Keratinocyte (primary cell): ENCODE results near the gene MAP1S. TPM values are rescaled to one million over a fixed set of nuclear protein-coding genes. Genes with fewer than 3 reads are reported as not detected.
A peak's percentile ranks its signal among the peaks of the same experiment; 100 is the strongest.

Source experiments
- DNase-seq: peaks from one replicate; pipeline ENCODE4 v3.0.0-alpha.2; 2011; ENCODE audit warnings: low read depth, missing footprints, low spot score
- FAIRE-seq: peaks from 2 replicates; lab custom pipeline; 2011; peaks lifted over from hg19 to GRCh38; lab: Jason Lieb, UNC
- H2AFZ ChIP-seq: 2 replicates; pipeline ENCODE4 v1.6.0; 2012; ENCODE audit warnings: low read length, control low read depth, inconsistent platforms; ENCODE audit not compliant: control insufficient read depth
- H3K27ac ChIP-seq: 2 replicates; pipeline ENCODE4 v1.5.1; 2011; ENCODE audit warnings: low read length; ENCODE audit not compliant: control insufficient read depth, insufficient read depth
- H3K27me3 ChIP-seq: 3 replicates; pipeline ENCODE4 v1.6.0; 2011; ENCODE audit warnings: low read length; ENCODE audit not compliant: control insufficient read depth, insufficient read depth; ENCODE audit errors: extremely low read depth
- H3K36me3 ChIP-seq, 2 experiments: 2 replicates in 1 of 2; 3 replicates in 1 of 2; pipeline ENCODE4 v1.5.1; 2011; ENCODE audit warnings: low read length in 2 of 2, mild to moderate bottlenecking in 1 of 2; ENCODE audit not compliant: control insufficient read depth in 2 of 2, insufficient read depth in 2 of 2; ENCODE audit errors: extremely low read depth in 1 of 2
- H3K4me1 ChIP-seq: 3 replicates; pipeline ENCODE4 v1.5.1; 2011; ENCODE audit warnings: low read length; ENCODE audit not compliant: control insufficient read depth, insufficient read depth; ENCODE audit errors: extremely low read depth
- H3K4me2 ChIP-seq: 3 replicates; pipeline ENCODE4 v1.6.0; 2011; ENCODE audit warnings: low read depth, low read length; ENCODE audit not compliant: control insufficient read depth, insufficient read depth; ENCODE audit errors: extremely low read depth
- H3K4me3 ChIP-seq, 3 experiments: fragments of 200-600 bp in 1 of 3; sonication (generic) in 1 of 3; 2 replicates in 2 of 3; 3 replicates in 1 of 3; pipeline ENCODE4 v1.5.1; 2011 to 2016; ENCODE audit warnings: low read length in 3 of 3, mild to moderate bottlenecking in 3 of 3, control low read depth in 2 of 3, inconsistent platforms in 1 of 3, low read depth in 1 of 3, mixed read lengths in 1 of 3, mixed run types in 1 of 3, moderate library complexity in 1 of 3; ENCODE audit not compliant: control insufficient read depth in 2 of 3, insufficient read depth in 2 of 3; ENCODE audit errors: extremely low read depth in 1 of 3
- H3K79me2 ChIP-seq: 2 replicates; pipeline ENCODE4 v1.6.0; 2012; ENCODE audit warnings: low read length; ENCODE audit not compliant: control insufficient read depth, insufficient read depth
- H3K9ac ChIP-seq: 3 replicates; pipeline ENCODE4 v1.6.0; 2011; ENCODE audit warnings: low read length; ENCODE audit not compliant: control insufficient read depth, insufficient read depth; ENCODE audit errors: extremely low read depth
- H3K9me1 ChIP-seq: 3 replicates; pipeline ENCODE4 v1.6.0; 2011; ENCODE audit warnings: low read length; ENCODE audit not compliant: control insufficient read depth, insufficient read depth; ENCODE audit errors: extremely low read depth
- H3K9me3 ChIP-seq: 2 replicates; pipeline ENCODE4 v1.5.1; 2012; ENCODE audit warnings: low read depth, low read length; ENCODE audit not compliant: control insufficient read depth
- H4K20me1 ChIP-seq: 3 replicates; pipeline ENCODE4 v1.6.0; 2011; ENCODE audit warnings: low read length; ENCODE audit not compliant: control insufficient read depth, insufficient read depth; ENCODE audit errors: extremely low read depth
- EZH2 ChIP-seq: IDR thresholded peaks from one replicate; pipeline ENCODE4 v1.6.1; 2012; ENCODE audit warnings: inconsistent platforms, mild to moderate bottlenecking, low read length, moderate library complexity
- dilution Hi-C: fragments of 300-500 bp; cut with MboI; formaldehyde crosslinking; loops from one replicate; pipeline ENCODE4 v1.7.0; 2020; ENCODE audit warnings: low sequenced_read_pairs; ENCODE audit not compliant: extremely low pct_ligation_motif_present
- polyA plus RNA-seq, 5 experiments: library from polyadenylated mRNA; depleted of rRNA in 3 of 5; stranded (reverse) in 3 of 5; stranded (forward) in 1 of 5; unstranded in 1 of 5; fragments of >200 nt; gene quantifications; 1 replicate in 1 of 5; 2 replicates in 3 of 5; 3 replicates in 1 of 5; pipeline versions ENCODE4 v1.2.1 to v1.2.3, GENCODE V29; 2011 to 2012; ENCODE audit warnings: missing spikeins in 2 of 5, low read depth in 1 of 5, low replicate concordance in 1 of 5
- TF ChIP-seq, protein P1 (sequence below), 3 experiments: IDR thresholded peaks in 1 of 3; conservative IDR thresholded peaks in 1 of 3; optimal IDR thresholded peaks in 1 of 3; 2 replicates in 2 of 3; 3 replicates in 1 of 3; pipeline versions ENCODE3 to v1.5.1; 2011; ENCODE audit warnings: low read length in 3 of 3, mild to moderate bottlenecking in 3 of 3, moderate library complexity in 2 of 3, control low read depth in 1 of 3, inconsistent platforms in 1 of 3; ENCODE audit not compliant: insufficient read depth in 2 of 3; ENCODE audit errors: extremely low read depth in 1 of 3

The MAP1S gene
- polyA plus RNA-seq, 1 donor (not counting 4 experiments of a cell fraction or from before 2014, with no cell fraction given), result 3.7 TPM

DNA sequence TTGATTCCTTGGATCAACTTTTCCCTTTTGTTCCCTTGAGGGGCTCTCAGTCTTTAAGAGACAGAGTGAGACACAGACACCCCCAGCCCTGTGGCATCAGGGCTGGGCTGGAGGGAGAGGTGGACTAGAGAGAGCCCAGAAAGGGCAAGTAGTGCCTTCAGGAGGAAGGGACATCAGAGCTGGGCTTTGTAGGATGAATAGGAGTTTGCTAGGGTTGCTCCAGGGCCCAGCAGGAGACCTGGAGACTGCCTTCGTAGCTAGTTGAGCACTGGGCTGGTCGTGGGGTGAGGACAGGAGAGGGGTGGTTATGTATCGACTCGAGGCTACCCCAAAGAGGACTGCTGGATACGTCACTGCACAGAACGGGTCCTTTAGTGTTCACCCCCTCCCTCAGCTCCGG lies 5.4 kb downstream of the MAP1S start:
- H3K9ac ChIP-seq, result no peak overlapping the region
- H4K20me1 ChIP-seq, result peaks cover 20% of the 10 kb centered on the region
- H3K4me2 ChIP-seq, result no peak overlapping the region
- H3K27ac ChIP-seq, result no peak overlapping the region
- H3K36me3 ChIP-seq, result peaks cover 8 to 22% of the 10 kb centered on the region in 2 experiments
- no peak overlapping the region for H2AFZ ChIP-seq
- H3K4me3 ChIP-seq, result no peak overlapping the region
- DNase-seq (no peak), FAIRE-seq (no peak)
- peaks cover 5% of the 10 kb centered on the region for H3K9me1 ChIP-seq
- peaks cover 7% of the 10 kb centered on the region for H3K79me2 ChIP-seq
- H3K4me1 ChIP-seq, result peaks cover 11% of the 10 kb centered on the region
- H3K27me3 ChIP-seq, result no peaks in the 10 kb centered on the region
- no peaks in the 10 kb centered on the region for H3K9me3 ChIP-seq
- no peak for TF ChIP-seq EZH2
- TF ChIP-seq, protein P1, sequence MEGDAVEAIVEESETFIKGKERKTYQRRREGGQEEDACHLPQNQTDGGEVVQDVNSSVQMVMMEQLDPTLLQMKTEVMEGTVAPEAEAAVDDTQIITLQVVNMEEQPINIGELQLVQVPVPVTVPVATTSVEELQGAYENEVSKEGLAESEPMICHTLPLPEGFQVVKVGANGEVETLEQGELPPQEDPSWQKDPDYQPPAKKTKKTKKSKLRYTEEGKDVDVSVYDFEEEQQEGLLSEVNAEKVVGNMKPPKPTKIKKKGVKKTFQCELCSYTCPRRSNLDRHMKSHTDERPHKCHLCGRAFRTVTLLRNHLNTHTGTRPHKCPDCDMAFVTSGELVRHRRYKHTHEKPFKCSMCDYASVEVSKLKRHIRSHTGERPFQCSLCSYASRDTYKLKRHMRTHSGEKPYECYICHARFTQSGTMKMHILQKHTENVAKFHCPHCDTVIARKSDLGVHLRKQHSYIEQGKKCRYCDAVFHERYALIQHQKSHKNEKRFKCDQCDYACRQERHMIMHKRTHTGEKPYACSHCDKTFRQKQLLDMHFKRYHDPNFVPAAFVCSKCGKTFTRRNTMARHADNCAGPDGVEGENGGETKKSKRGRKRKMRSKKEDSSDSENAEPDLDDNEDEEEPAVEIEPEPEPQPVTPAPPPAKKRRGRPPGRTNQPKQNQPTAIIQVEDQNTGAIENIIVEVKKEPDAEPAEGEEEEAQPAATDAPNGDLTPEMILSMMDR (optimal IDR thresholded peaks at IDR 0.05 in 1 of 3, IDR thresholded peaks at IDR 0.05 in 1 of 3, conservative IDR thresholded peaks at IDR 0.05 in 1 of 3; ENCODE audit: extremely low read depth in 1 of 3, insufficient read depth in 2 of 3, low read length in 3 of 3), result no peak
- dilution Hi-C loops, result no loop called here

DNA sequence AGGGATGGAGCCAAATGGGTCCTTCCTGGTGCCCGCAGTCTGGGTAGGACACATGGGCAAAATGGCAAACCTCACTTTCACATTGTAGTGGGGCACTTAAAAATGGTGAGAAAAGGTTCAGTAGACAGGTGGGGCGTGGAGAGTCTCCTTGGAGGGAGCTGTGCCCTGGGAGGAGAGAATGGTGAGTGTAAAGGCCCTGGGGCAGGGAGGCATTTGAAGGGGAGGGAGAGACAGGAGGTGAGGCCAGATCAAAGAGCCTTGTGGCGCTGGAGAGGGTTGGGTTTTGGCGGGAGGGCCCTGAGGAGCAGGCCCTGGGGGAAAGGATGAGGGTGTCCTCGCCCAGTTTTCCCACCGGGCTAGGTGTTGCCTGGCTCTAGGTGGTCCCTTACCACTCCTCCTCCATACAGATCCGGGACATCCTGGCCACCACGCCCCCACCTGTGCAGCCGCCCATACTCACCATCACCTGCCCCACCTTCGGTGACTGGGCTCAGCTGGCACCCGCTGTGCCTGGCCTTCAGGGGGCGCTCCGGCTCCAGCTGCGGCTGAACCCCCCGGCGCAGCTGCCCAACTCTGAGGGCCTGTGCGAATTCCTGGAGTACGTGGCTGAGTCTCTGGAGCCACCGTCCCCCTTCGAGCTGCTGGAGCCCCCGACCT lies 6.3 kb downstream of the MAP1S start:
- TF ChIP-seq EZH2, result no peak
- TF ChIP-seq, protein P1 (optimal IDR thresholded peaks at IDR 0.05 in 1 of 3, IDR thresholded peaks at IDR 0.05 in 1 of 3, conservative IDR thresholded peaks at IDR 0.05 in 1 of 3; ENCODE audit: extremely low read depth in 1 of 3, insufficient read depth in 2 of 3, low read length in 3 of 3), result peak in 2 of 3 experiments; percentile 38 to 60
- Histone ChIP-seq H3K9ac (no peak overlapping the region), H3K9me1 (peaks cover 2% of the 10 kb centered on the region), H3K36me3 (peaks cover 11 to 27% of the 10 kb centered on the region in 2 experiments), H3K79me2 (peaks cover 4% of the 10 kb centered on the region), H2AFZ (no peak overlapping the region), H3K9me3 (no peaks in the 10 kb centered on the region), H3K4me3 (no peak overlapping the region), H4K20me1 (peaks cover 16% of the 10 kb centered on the region), H3K27ac (no peak overlapping the region), H3K27me3 (no peaks in the 10 kb centered on the region), H3K4me2 (no peak overlapping the region), H3K4me1 (peaks cover 5% of the 10 kb centered on the region)
- no peak for DNase-seq
- no peak for FAIRE-seq
- dilution Hi-C loops, result no loop called here
